GM20000 (cell line): ENCODE results near the gene SLC25A46.

Experiments used
- DNase-seq: peaks from one replicate; pipeline ENCODE4 v3.0.0; 2012; ENCODE audit warnings: low spot score
- CTCF ChIP-seq: IDR thresholded peaks from 2 replicates; pipeline ENCODE4 v1.5.1; 2012; ENCODE audit warnings: mild to moderate bottlenecking, control low read depth; ENCODE audit errors: extremely low read depth, missing control alignments

The SLC25A46 gene

GRCh38 chr5:110802998-110803397 lies 64.2 kb downstream of the SLC25A46 start:
- no peak for DNase-seq
- TF ChIP-seq CTCF: no peak

- DNase-seq: no peak
- no peak for TF ChIP-seq CTCF
These were observed 64.9 kb downstream of the SLC25A46 start for GRCh38 chr5:110803467-110804326.

DNA sequence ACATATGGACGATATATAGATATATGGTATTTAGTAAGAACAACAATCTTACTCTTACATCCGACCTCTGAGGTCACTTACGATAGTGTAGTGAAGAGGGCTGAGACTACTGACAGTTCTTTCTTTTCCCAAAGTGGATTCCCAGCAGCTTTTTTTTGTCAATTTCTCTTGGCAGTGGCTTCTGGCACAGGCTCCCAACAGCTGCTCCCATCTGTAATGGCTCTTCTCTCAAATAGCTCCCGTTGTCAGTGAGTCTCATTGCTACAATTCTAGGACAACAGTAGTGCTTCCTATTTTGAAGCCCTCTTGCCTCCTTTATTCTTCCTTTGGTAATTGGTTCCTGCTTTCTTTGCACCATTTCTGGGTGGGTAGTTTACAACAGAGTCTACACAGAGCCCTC lies 68.4 kb downstream of the SLC25A46 start:
- no peak for TF ChIP-seq CTCF
- no peak for DNase-seq

- no peak for DNase-seq
- no peak for TF ChIP-seq CTCF
These were observed 70.2 kb downstream of the SLC25A46 start for GRCh38 chr5:110809006-110809405.
